ENCODE measurements around the gene NEDD9.

Gene NEDD9

DNA sequence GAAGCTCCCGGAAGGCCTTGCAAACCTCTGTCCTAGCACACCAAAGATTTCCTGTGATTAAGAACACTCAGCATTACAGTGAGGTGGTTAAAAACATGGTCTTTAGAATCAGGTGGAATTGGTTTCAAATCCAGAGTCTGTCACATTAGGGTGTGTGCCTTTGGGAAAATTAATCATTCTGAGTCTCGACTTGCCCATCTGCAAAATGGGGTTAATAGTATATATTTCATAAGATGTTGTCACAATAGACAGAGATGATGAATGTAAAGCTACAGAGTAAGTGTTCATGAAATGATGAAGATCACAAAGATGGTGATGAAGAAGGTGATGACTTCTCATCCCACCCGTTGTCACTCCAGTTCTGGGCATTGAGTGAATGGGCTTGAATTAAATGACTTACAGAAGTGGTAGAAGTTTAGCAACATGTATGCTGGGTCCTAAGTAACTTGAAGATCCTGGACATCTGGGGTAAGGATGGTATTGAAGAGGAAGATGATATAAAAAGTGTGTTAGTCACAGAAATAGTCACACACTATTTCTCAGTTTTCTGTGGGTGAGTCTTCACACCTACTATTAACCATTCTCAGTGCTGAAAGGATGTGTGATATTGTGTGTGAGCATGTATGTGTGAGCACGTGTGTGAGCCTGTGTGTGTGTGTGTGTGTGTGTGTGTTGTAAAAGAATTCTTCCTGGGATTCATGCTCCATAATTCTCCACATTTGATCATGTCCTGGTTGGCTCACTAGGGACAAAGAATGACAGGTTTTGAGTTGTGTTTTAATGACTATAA is 28.0 kb upstream of the NEDD9 start:
- no peak for DNase-seq

DNA sequence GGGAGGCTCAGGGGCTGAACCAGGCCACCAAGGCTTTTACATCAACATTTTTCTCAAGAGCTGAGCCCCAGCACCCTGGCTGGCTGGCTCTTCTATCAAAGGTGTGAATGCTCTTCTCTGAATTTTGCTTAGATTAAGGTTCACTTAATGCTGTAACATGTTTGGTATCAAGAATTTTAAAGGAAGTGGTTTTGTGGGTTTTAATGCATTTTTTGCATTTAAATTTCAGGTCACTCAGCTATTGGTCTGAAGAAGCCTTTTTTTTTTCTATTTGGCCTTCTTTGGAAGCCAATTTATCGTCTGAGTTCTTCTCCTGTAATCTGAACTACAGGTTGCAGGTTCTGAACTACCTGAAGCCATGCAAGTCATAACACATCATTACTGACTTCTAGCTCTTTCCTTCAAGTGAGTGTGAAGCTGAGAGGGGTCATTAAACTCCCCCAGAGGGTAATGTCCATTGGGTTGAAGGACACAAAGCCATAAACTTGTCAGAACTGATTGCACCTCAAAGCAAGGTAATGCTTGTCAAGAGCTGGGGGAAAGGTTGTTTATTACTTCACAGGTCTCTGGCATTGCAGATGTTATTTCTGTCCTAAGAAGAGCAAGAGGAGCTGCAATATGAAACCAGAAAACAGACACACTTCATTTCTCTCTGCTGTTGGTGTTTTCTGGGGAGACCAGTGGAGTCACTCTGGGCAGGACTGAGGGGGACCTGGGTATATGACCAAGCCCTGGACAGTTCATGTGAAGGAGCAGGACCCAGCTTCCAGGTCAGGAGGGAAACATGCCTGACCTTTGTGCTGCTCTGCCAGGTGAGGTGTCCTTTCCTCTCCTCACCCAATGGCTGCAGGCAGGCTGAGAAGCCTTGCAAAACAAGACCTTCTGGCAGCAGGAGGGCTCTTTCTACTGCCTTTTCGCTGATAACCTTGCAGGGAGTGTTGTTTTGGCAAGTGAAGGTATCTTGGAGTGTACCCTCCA is 26.1 kb upstream of the NEDD9 start:
- no peak for DNase-seq

GRCh38 chr6:11255610-11256009 is 23.1 kb upstream of the NEDD9 start:
- DNase-seq: no peak

DNA sequence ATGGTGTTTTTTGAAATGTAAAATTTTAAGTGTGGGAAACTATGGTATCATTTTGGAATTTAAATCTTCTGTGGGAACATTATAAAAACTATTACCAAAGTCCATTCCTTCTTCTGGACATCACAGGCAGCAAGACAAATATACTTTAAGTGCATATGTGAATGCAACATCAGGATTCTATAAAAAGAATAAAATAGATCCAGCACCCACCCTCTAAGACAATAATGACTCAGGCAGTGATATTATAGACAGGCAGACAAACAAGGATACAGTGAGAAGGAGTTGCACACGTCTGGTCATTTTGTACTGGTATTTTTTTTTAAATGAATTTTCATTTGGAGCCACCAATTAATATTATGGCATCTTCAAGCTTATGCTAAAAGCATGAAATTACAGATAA is 21.1 kb upstream of the NEDD9 start:
- no peak for DNase-seq

DNA sequence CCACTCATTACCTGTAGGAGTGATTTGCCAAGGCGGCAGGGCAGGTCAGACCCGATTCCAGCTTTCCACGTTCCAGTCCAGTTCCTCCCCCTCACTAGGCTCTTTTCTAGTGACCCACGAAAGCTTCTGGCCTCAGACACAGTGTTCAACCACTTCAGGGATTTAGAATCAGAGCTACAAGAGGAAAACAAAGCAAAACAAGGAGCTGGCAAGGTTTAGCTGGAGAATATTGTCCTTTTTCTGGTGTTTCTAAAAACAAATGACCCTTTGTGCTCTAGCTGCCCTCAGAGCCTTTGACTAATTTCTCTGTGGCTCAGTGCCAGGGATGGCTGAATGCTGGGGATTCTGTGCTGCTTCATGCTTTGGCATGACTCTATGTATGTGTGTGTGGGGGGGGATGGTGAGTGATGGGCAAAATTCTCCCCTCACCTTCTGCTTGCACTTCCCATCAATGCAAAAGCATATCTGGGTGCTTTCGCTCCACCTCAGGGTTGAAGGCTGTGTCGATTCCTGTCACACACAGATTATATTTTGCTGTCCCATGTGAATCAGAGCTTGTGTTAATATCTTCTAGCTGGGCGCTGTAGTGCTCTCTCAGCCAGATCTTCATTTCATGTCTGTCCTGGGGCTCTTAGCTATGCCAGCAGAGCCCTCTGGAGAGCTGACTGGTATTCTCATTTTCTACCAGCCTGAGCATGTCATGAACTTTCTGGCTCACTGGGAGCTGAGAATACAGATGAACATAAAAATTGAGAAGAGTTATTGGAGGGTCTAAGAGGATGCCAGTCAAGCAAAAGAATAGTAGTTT is 19.3 kb upstream of the NEDD9 start:
- no peak for DNase-seq

- no peak for DNase-seq
Observed at GRCh38 chr6:11250108-11250507, 17.6 kb upstream of the NEDD9 start.

DNA sequence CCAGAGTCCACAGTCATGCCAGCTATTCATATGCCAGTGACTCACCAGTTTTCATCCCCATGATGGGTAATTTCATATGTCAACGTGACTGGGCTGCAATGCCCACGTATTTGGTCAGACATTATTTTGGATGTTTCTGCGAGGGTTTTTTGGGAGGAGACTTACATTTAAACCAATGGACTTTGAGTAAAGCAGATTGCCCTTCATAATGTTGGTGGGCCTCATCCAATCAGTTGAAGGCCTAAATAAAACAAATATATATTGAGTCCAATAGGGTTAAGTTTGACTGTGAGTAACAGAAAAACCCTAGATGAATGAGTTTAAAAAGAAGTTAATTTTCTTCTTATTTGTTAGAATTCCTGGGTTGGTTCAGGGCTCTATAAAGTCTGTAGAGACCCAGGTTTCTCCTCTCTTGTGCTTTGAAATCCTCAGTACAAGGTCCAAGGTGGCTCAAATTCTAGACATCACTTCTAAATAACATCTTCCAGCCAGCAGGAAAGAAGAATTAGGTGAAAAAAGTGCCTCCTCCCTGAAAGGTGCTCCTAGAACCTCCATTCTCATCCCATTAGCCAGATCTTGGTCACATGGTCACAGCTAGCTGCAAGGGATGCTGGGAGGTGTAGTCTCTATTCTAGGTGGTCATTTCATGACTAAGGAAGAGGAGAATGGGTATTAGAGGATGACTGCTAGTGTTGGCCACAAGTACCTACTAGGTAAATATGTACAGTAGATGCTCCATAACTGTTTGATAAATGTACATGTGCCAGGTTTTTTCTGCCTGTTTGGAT is 16.7 kb upstream of the NEDD9 start:
- DNase-seq: no peak

GRCh38 chr6:11246722-11247121 is 14.3 kb upstream of the NEDD9 start:
- no peak for DNase-seq

DNA sequence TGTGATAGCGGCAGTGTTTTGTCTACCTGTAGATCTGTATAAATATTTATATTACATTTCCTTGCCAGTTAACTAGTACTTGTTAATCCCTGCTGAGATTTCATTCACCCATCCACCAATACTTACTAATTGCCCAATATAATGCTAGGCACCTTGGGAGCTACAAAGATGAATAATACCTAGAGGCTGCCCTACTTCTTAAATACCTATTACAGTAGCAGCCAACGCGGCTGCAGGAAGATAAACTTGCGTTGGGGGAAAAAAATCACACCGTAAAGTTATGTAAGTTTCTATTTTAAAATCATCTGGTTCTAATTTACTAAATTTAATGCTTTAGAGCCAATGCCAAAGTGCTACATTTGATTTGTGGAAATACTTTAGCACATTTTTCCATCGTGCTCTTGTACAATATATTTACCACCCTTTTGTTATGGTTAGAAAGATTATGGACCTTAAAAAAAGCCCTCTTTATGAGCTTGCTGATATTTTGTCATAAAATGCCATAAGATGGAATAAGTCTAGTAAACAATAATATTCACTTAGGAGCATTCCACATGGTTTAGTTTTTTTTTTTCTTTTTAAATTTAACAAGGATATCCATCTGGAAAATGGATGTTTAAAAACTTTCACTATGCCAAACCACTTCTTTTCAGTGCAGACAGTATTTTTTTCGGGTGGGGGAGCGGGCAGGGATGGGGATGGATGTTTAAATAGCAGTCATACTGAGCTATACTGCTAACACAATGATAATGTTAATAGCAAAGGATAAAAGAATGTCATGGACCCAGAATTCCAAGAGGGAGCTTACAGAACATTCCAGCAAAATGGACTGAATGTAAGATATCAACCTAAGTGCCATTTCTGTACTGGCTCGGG is 13.2 kb upstream of the NEDD9 start:
- peak; percentile 5 for DNase-seq

GRCh38 chr6:11244387-11245126 is 12.1 kb upstream of the NEDD9 start:
- no peak for DNase-seq

DNA sequence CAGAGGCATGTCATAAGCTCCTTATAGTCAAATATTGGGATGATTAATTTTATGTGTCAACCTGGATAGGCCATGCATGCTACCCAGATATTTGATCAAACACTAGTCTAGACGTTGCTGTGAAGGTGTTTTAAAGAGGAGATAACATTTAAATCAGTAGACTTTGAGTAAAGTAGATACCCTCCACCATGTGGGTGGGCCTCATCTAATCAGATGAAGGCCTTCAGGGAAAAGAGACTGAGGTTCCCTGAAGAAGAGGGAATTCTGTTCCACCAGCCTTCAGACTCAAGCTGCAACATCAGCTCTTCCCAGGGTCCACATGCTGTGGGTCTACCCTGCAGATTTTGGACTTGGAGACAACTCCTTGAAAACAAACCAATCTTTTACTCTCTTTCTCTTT is 11.4 kb upstream of the NEDD9 start:
- no peak for DNase-seq

DNA sequence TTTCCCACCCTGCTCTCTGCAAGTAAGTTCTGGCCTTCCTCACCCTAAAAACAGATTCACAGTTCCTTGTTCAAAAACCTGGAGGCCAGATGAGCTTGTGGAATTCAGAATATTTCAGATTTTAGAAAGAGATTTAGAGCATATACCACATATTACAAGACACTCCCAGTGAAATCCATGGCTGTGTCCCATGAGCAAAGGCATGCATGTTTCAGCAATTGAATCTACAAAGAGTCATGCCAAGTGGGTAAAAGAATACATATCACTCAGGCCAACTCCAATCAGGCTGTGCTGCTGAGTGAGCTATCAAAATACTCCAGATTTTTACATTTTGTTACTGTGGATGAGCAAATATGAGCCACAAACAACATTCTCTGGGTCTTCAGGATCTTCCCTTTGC is 10.2 kb upstream of the NEDD9 start:
- no peak for DNase-seq

GRCh38 chr6:11241793-11242201 is 9.3 kb upstream of the NEDD9 start:
- peak; percentile 7 for DNase-seq

- no peak for DNase-seq
Observed at GRCh38 chr6:11241154-11241792, 8.8 kb upstream of the NEDD9 start.

- no peak for DNase-seq
Observed at GRCh38 chr6:11237956-11238355, 5.5 kb upstream of the NEDD9 start.

DNA sequence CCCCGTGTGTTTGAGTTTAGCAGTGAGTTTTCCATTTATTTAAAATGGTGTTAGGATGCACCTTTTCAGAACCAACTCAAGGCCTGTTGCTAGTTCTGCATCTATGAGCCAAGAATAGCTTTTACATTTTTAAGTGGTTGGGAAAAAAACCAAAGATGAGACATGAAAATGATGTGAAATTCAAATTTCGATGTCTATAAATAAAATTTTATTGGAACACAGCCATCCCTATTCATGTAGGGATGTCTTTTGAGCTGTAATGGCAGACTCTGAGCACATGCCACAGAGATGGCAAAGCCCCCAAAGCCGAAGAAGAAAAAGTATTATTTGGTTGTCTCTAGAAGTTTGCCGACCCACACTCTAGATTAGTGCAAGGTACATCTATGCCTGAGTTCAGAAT is 5.0 kb upstream of the NEDD9 start:
- no peak for DNase-seq

GRCh38 chr6:11236915-11237314 is 4.4 kb upstream of the NEDD9 start:
- no peak for DNase-seq

GRCh38 chr6:11236076-11236750 is 3.7 kb upstream of the NEDD9 start:
- no peak for DNase-seq

DNA sequence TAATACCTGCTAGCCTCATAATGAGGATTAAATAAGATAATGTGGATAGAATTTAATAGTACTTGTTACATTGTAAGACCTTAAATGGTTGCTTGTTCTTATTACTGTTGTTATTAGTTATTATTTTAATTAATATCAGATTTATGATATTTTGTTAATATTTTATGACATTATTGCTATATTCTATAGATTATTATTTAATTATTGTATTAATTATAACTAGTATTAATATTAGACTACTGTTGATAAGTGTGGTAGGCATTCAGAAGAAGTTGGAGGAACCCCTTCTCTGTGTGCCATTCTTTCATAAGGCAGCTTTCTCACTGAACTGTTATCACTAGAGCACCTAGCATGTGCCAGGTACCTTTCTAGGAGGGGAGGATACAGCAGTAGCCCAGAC is 2.6 kb upstream of the NEDD9 start:
- DNase-seq: no peak

Data from NCI-H69 (cell line).